ENCODE results near the gene ZNF148. TPM values are rescaled to one million over a fixed set of nuclear protein-coding genes. Genes with fewer than 3 reads are reported as not detected.

The ZNF148 gene
- total and polyA plus RNA-seq, 8 donors: 2.1 to 31.2 (median 17.1) TPM

DNA sequence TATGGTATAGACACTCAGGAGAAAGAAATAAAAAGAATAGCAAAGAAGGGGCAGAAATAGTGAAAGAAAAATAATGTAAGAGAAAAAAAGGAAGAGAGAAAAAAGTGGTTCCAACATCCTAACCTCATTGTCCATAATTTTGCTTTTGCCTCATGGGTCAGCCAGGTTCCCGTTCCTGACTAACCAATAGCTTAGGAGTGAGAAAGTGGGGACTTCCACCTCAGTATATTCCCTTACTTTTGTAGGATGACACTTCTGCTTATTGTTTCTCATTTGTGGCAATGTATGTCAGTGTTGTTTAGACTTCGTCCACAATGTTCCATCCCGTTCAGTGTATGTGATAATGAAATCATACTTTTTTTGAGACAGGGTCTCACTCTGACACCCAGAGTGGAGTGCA lies 153.3 kb downstream of the ZNF148 start:
- WGBS, 2 donors: 83 to 97% methylated on average over 3 of the region's 3 CpGs
- Histone ChIP-seq H3K4me3 (no peak overlapping the region), H3K36me3 (no peaks in the 10 kb centered on the region), H3K27me3 (no peaks in the 10 kb centered on the region), H3K9me3 (no peaks in the 10 kb centered on the region), H3K4me1 (no peaks in the 10 kb centered on the region), H3K27ac (no peak overlapping the region)
- no peak for TF ChIP-seq CTCF (IDR thresholded peaks at IDR 0.05)
- ATAC-seq: no peak
- FAIRE-seq: no peak
- DNase-seq: no peak
- intact Hi-C loops (cut with DNase I): no loop called here

GRCh38 chr3:125220727-125221429 lies 154.2 kb downstream of the ZNF148 start:
- Histone ChIP-seq H3K4me1 (no peaks in the 10 kb centered on the region), H3K9me3 (no peaks in the 10 kb centered on the region), H3K27ac (no peak overlapping the region), H3K36me3 (no peaks in the 10 kb centered on the region), H3K4me3 (no peak overlapping the region), H3K27me3 (no peaks in the 10 kb centered on the region)
- intact Hi-C loops (cut with DNase I): no loop called here
- TF ChIP-seq CTCF (IDR thresholded peaks at IDR 0.05): no peak
- no peak for FAIRE-seq
- no peak for DNase-seq
- 82 to 85% methylated on average over 7 of the region's 7 CpGs for WGBS, 2 donors
- ATAC-seq: peak in 2 of 4 donors; percentile 18 to 23

DNA sequence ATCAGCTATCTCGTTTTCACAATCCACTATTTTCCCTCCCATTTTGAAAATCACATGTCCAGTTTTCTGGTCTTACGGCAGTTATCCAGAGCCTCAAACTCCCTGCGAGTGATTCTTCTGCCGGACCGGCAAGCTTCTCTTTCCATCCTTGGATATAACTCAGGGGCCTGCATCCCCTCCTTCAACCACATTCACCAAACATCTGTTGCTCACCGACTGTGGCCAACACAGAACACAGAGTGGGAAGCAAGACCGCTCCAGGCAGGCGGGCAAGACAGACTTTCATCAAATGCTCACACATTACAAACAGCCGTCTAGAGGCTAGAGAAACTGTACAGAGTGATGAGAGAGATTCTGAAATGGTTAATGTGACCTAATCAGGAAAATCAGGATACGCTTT lies 154.9 kb downstream of the ZNF148 start:
- intact Hi-C loops (cut with DNase I): no loop called here
- TF ChIP-seq CTCF (IDR thresholded peaks at IDR 0.05): no peak
- no peaks in the 10 kb centered on the region for H3K4me1 ChIP-seq
- ATAC-seq: peak in 1 of 4 donors; percentile 10
- no peaks in the 10 kb centered on the region for H3K36me3 ChIP-seq
- H3K4me3 ChIP-seq: no peak overlapping the region
- no peaks in the 10 kb centered on the region for H3K9me3 ChIP-seq
- no peak for DNase-seq
- no peak for FAIRE-seq
- no peak overlapping the region for H3K27ac ChIP-seq
- 82 to 87% methylated on average over 10 of the region's 10 CpGs for WGBS, 2 donors
- no peaks in the 10 kb centered on the region for H3K27me3 ChIP-seq

DNA sequence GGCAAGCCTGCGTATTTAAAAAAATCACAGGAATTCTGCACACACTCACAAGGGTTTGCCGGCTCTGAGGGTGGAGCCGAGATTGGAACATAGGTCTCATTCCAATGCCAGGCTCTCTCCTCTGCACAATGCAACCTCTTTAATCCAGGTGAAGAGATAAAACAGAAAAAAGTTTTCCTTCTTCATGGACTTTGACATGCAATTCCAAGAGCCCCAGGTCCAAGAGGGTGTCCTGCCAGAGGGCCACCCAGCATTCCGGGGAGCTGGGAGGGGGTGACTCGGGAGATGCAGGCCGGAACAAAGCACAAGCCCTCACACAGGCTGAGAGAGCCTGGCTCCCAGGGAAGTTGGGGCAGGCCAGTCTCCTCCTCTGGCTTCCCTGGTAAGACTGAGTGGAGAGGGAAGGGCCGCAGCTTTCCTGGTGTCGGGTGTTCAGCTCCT lies 155.8 kb downstream of the ZNF148 start:
- Histone ChIP-seq H3K4me1 (no peaks in the 10 kb centered on the region), H3K36me3 (no peaks in the 10 kb centered on the region), H3K27ac (no peak overlapping the region), H3K27me3 (no peaks in the 10 kb centered on the region), H3K9me3 (no peaks in the 10 kb centered on the region), H3K4me3 (no peak overlapping the region)
- intact Hi-C loops (cut with DNase I): no loop called here
- TF ChIP-seq CTCF (IDR thresholded peaks at IDR 0.05): no peak
- peak in 2 of 4 donors; percentile 39 to 51 for ATAC-seq
- WGBS, 2 donors: 73 to 85% methylated on average over 8 of the region's 8 CpGs
- FAIRE-seq: no peak
- no peak for DNase-seq

DNA sequence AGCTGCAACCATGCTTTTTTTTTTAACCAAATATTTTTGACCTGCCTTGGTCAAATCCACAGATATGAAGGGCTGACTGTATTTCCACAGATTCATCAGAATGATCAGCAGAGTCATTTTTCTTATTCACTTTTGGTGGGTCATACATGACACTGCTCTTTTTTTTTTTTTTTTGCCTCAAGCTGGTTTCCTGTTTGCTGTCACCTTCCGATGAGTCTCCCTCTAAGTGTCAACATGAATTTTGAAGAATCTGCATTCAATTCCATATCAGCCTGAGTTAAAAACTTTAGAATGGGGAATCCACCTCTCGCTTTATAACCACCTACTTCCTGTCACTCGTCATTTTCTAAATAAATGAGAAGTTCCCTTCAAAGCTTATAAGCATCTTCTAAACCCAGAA lies 160.4 kb downstream of the ZNF148 start:
- no peak overlapping the region for H3K4me3 ChIP-seq
- FAIRE-seq (no peak), DNase-seq (no peak), ATAC-seq (no peak)
- 79 to 85% methylated on average over 3 of the region's 3 CpGs for WGBS, 2 donors
- no peaks in the 10 kb centered on the region for H3K27me3 ChIP-seq
- H3K4me1 ChIP-seq: no peaks in the 10 kb centered on the region
- no peak overlapping the region for H3K27ac ChIP-seq
- no peaks in the 10 kb centered on the region for H3K36me3 ChIP-seq
- no peaks in the 10 kb centered on the region for H3K9me3 ChIP-seq
- intact Hi-C loops (cut with DNase I): no loop called here
- no peak for TF ChIP-seq CTCF (IDR thresholded peaks at IDR 0.05)

All from pancreas (tissue), 10 donors.